DND-41 (cell line): ENCODE results near the gene MMRN2.
"Not testable (repeated sequence)": the region's sequence is repeated elsewhere in the genome, so short reads cannot be mapped to it uniquely, and the experiment has no call there.

ENCODE experiments used
- ATAC-seq: fragments of 200-7000 bp; cut with Tn5 transposase; 3 replicates; pipeline ENCODE4 v1.9.1; 2021; ENCODE audit warnings: low read depth; ENCODE audit not compliant: insufficient read depth
- DNase-seq: peaks from one replicate; pipeline ENCODE4 v3.0.0-alpha.2; 2020
- H2AFZ ChIP-seq: 2 replicates; pipeline ENCODE4 v1.6.0; 2012; ENCODE audit warnings: low read depth, low read length
- H3K27ac ChIP-seq: 2 replicates; pipeline ENCODE4 v1.5.1; 2012; ENCODE audit warnings: low read length, inconsistent platforms
- H3K27me3 ChIP-seq: fragments of 200-600 bp; sonication (generic); 2 replicates; pipeline ENCODE4 v1.6.0; 2012; ENCODE audit warnings: low read length, mild to moderate bottlenecking, inconsistent platforms; ENCODE audit not compliant: insufficient read depth, poor library complexity
- H3K36me3 ChIP-seq: 2 replicates; pipeline ENCODE4 v1.5.1; 2012; ENCODE audit warnings: low read length, inconsistent platforms; ENCODE audit not compliant: insufficient read depth
- H3K4me1 ChIP-seq: 2 replicates; pipeline ENCODE4 v1.5.1; 2012; ENCODE audit warnings: mild to moderate bottlenecking, low read length; ENCODE audit not compliant: insufficient read depth
- H3K4me2 ChIP-seq: 2 replicates; pipeline ENCODE4 v1.6.0; 2012; ENCODE audit warnings: mild to moderate bottlenecking, moderate library complexity, low read length, inconsistent platforms; ENCODE audit not compliant: insufficient read depth
- H3K4me3 ChIP-seq, 2 experiments: fragments of 200-600 bp in 1 of 2; shearing (Covaris generic) in 1 of 2; 2 replicates each; pipeline ENCODE4 v1.5.1; 2012 to 2016; ENCODE audit warnings: inconsistent platforms in 2 of 2, low read length in 2 of 2, mild to moderate bottlenecking in 2 of 2, low read depth in 1 of 2, moderate library complexity in 1 of 2
- H3K79me2 ChIP-seq: 2 replicates; pipeline ENCODE4 v1.6.0; 2012; ENCODE audit warnings: low read length, inconsistent platforms; ENCODE audit not compliant: insufficient read depth
- H3K9ac ChIP-seq: 2 replicates; pipeline ENCODE4 v1.6.0; 2012; ENCODE audit warnings: low read depth, mild to moderate bottlenecking, inconsistent platforms, low read length, moderate library complexity
- H3K9me3 ChIP-seq: 2 replicates; pipeline ENCODE4 v1.5.1; 2012; ENCODE audit warnings: low read length, moderate library complexity, mild to moderate bottlenecking, inconsistent platforms; ENCODE audit not compliant: insufficient read depth, severe bottlenecking
- H4K20me1 ChIP-seq: 2 replicates; pipeline ENCODE4 v1.6.0; 2012; ENCODE audit warnings: low read length; ENCODE audit not compliant: insufficient read depth
- CTCF ChIP-seq: IDR thresholded peaks from 2 replicates; pipeline ENCODE4 v1.5.1; 2012; ENCODE audit warnings: borderline replicate concordance, low read length, moderate library complexity, mild to moderate bottlenecking; ENCODE audit not compliant: poor library complexity, severe bottlenecking; ENCODE audit errors: extremely low read depth
- EZH2 ChIP-seq: IDR thresholded peaks from 3 replicates; pipeline ENCODE4 v1.6.1; 2012; ENCODE audit warnings: borderline replicate concordance, low read depth, mild to moderate bottlenecking, moderate library complexity, low read length, inconsistent platforms; ENCODE audit not compliant: severe bottlenecking

MMRN2 gene

GRCh38 chr10:86940677-86941076, 16.7 kb downstream of the MMRN2 start:
- no peaks in the 10 kb centered on the region for H4K20me1 ChIP-seq
- peaks cover 4% of the 10 kb centered on the region for H3K4me1 ChIP-seq
- no peaks in the 10 kb centered on the region for H3K9me3 ChIP-seq
- ATAC-seq (no peak), DNase-seq (no peak)
- no peak overlapping the region for H3K4me2 ChIP-seq
- no peak overlapping the region for H3K27ac ChIP-seq
- H3K4me3 ChIP-seq, result no peak overlapping the region
- H2AFZ ChIP-seq, result no peak overlapping the region
- H3K9ac ChIP-seq, result no peak overlapping the region
- H3K27me3 ChIP-seq, result no peaks in the 10 kb centered on the region
- H3K79me2 ChIP-seq, result no peaks in the 10 kb centered on the region
- H3K36me3 ChIP-seq, result no peaks in the 10 kb centered on the region
- TF ChIP-seq CTCF (no peak), EZH2 (no peak)

DNA sequence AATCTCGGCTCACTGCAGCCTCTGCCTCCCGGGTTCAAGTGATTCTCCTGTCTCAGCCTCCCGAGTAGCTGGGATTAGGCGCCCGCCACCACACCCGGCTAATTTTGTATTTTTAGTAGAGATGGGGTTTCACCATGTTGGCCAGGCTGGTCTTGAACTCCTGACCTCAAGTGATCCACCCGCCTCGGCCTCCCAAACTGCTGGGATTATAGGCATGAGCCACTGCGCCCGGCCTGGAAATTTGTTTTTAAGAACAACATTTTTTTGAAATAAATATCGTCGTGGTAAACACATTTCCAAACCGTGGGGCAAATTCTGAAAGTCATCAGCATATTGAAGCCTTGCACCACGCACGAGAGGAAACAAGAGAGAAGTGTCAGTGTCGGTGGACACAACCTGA, 17.3 kb downstream of the MMRN2 start:
- not testable (repeated sequence) for ATAC-seq, H4K20me1 ChIP-seq, H3K4me2 ChIP-seq, H3K27ac ChIP-seq, H3K9ac ChIP-seq, H3K4me3 ChIP-seq, H3K4me1 ChIP-seq, DNase-seq, H3K27me3 ChIP-seq, H2AFZ ChIP-seq, H3K36me3 ChIP-seq, H3K79me2 ChIP-seq, H3K9me3 ChIP-seq

GRCh38 chr10:86938260-86938659, 19.2 kb downstream of the MMRN2 start:
- H3K9me3 ChIP-seq, result no peaks in the 10 kb centered on the region
- H3K4me1 ChIP-seq, result peaks cover 4% of the 10 kb centered on the region
- no peak overlapping the region for H2AFZ ChIP-seq
- ATAC-seq, result no peak
- DNase-seq, result no peak
- H3K4me2 ChIP-seq, result no peak overlapping the region
- no peaks in the 10 kb centered on the region for H3K27me3 ChIP-seq
- no peak for TF ChIP-seq CTCF
- no peak for TF ChIP-seq EZH2
- no peak overlapping the region for H3K27ac ChIP-seq
- H3K36me3 ChIP-seq, result no peaks in the 10 kb centered on the region
- no peaks in the 10 kb centered on the region for H4K20me1 ChIP-seq
- H3K9ac ChIP-seq, result no peak overlapping the region
- H3K79me2 ChIP-seq, result no peaks in the 10 kb centered on the region
- no peak overlapping the region for H3K4me3 ChIP-seq

DNA sequence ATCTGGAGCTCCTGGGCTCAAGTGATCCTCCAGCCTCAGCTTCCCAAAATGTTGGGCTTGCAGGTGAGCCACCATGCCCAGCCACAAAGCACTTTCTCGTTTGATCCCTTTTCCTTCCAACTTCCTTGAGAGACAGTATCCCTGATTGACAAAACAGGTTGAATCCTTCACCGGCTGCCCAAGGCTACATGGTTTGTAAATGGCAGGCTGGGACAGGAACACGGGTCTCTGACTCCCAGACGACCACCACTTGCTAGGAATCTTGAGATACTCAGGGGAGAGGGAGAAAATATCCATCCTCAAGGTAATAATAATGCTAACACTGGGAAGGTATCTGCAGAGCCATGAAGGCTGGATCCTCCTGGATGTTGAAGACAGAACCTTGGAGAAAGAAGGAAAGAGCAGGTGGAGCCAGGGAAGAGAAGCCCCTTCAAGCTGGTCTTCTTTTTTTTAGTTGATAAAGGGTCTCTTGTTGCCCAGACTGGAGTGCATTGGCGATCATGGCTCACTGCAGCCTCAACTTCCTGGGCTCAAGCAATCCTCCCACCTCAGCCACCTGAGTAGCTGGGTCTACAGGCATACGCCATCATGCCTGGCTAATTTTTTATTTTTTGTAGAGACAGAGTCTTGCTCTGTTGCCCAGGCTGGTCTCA, 19.8 kb downstream of the MMRN2 start:
- H2AFZ ChIP-seq, result no peak overlapping the region
- no peak overlapping the region for H3K4me3 ChIP-seq
- H3K36me3 ChIP-seq, result no peaks in the 10 kb centered on the region
- peaks cover 4% of the 10 kb centered on the region for H3K4me1 ChIP-seq
- no peaks in the 10 kb centered on the region for H3K9me3 ChIP-seq
- no peak for TF ChIP-seq EZH2
- no peak for TF ChIP-seq CTCF
- H3K27ac ChIP-seq, result no peak overlapping the region
- H3K27me3 ChIP-seq, result no peaks in the 10 kb centered on the region
- ATAC-seq (no peak), DNase-seq (no peak)
- H4K20me1 ChIP-seq, result no peaks in the 10 kb centered on the region
- no peak overlapping the region for H3K9ac ChIP-seq
- no peaks in the 10 kb centered on the region for H3K79me2 ChIP-seq
- H3K4me2 ChIP-seq, result no peak overlapping the region
